Activated T-helper 1 cell treated with anti-CD3 and anti-CD28 coated beads, Interleukin-12 subunit alpha, Interleukin-12 subunit beta, Interleukin-2, Interleukin-4 antibody, amounts not matched to agents 30 ng/mL and 10 ng/mL and 1 ng/mL, durations not matched to agents 14 hours and 24 hours and 36 hours (primary cell): Measurements from ENCODE around the gene MAP3K20. TPM values are rescaled to one million over a fixed set of nuclear protein-coding genes. Genes with fewer than 3 reads are reported as not detected.

Experiments used
- DNase-seq: peaks from one replicate; pipeline ENCODE4 v3.0.0; 2021; ENCODE audit warnings: low spot score
- H3K27ac Mint-ChIP-seq: one replicate; pipeline ENCODE4 v1.8.0; 2021; ENCODE audit warnings: mild to moderate bottlenecking, mixed read lengths
- H3K27me3 Mint-ChIP-seq: one replicate; pipeline ENCODE4 v1.8.0; 2022; ENCODE audit warnings: mild to moderate bottlenecking, moderate library complexity, mixed read lengths; ENCODE audit not compliant: insufficient read depth
- H3K36me3 Mint-ChIP-seq: one replicate; pipeline ENCODE4 v1.8.0; 2021; ENCODE audit warnings: low read depth, mixed read lengths
- H3K4me1 Mint-ChIP-seq: one replicate; pipeline ENCODE4 v1.8.0; 2021; ENCODE audit warnings: low read depth, mixed read lengths
- H3K4me3 Mint-ChIP-seq: one replicate; pipeline ENCODE4 v1.8.0; 2021; ENCODE audit warnings: mild to moderate bottlenecking, moderate library complexity, mixed read lengths
- H3K9me3 Mint-ChIP-seq: one replicate; pipeline ENCODE4 v1.8.0; 2021; ENCODE audit warnings: mixed read lengths
- intact Hi-C: fragments of 100-400 bp; cut with micrococcal nuclease; formaldehyde crosslinking; loops from one replicate; pipeline ENCODE4 v1.15.1; 2024
- total RNA-seq: library from RNA; stranded (reverse); gene quantifications from 2 replicates; pipeline ENCODE4 v1.2.3, GENCODE V29; 2022

Gene MAP3K20
- total RNA-seq, 1 donor from 2014 or later: 17.7 TPM

DNA sequence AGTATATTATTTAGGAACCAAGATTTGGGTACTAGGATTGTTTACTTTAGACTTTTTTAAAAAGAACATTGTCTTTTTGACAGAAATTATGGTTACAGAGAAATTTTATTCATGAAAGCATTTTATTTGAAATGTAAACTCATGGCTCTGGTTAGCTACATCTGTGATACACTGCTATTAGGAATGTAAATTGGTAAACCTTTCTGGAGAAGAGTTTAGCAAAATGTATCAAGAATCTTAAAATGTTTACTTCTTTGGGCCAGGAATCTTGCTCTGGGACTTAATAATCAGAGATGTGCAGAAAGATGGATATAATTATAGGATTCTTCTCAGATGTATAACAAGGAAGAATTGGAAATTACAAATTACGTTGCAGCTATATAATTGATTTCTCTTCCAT is 19.7 kb downstream of the MAP3K20 start:
- DNase-seq: no peak
- Mint-ChIP-seq H3K36me3 (peaks cover 8% of the 10 kb centered on the region), H3K4me1 (peaks cover 10% of the 10 kb centered on the region), H3K27ac (no peak overlapping the region), H3K27me3 (no peaks in the 10 kb centered on the region), H3K9me3 (no peaks in the 10 kb centered on the region), H3K4me3 (no peak overlapping the region)
- intact Hi-C loops: no loop called here

DNA sequence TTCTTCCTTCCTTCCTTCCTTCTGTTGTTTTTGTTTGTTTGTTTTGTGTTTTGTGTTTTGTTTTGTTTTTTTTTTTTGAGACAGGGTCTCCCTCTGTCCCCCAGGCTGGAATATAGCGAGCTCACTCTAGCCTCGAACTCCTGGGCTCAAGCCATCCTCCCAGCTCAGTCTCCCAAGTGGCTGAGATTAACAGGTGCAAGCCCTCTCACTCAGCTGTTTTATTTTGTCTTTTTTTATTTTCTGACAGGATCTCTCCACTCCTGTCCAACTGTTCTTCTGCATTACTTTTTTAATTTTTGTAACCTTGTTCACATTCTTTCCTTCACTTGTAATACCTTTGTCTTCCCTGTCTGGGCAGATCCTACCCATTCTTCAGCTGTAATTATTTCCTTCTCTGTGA is 23.6 kb downstream of the MAP3K20 start:
- Mint-ChIP-seq H3K27ac (no peak overlapping the region), H3K4me1 (peaks cover 26% of the 10 kb centered on the region), H3K27me3 (no peaks in the 10 kb centered on the region), H3K9me3 (no peaks in the 10 kb centered on the region), H3K36me3 (peaks cover 5% of the 10 kb centered on the region), H3K4me3 (no peak overlapping the region)
- no peak for DNase-seq
- intact Hi-C loops: no loop called here

DNA sequence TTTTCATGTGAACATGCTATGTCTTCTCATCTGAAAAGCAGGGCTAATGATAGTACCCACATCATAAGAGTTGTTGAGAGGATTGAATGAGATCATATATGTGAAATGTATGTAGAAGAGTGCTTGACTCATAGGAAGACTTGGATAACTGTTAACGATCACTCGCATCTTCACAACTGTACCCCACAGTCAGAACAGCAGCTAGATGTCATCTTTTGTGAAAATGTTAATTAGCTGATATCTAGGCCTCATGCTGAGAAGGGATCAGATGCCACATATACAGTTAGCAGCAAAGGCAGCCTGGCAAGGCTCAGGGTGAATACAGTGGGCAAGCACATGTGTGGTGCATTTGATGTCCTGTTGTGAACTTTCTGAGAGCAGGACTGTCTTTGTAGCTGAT is 24.2 kb downstream of the MAP3K20 start:
- Mint-ChIP-seq H3K4me1 (peaks cover 26% of the 10 kb centered on the region), H3K27me3 (no peaks in the 10 kb centered on the region), H3K4me3 (no peak overlapping the region), H3K36me3 (peaks cover 5% of the 10 kb centered on the region), H3K27ac (no peak overlapping the region), H3K9me3 (no peaks in the 10 kb centered on the region)
- intact Hi-C loops: loop anchor here (2.0 to 5.0 kb wide), 2 partner anchors 23 to 812 kb away; no protein-coding TSS in a partner anchor
- DNase-seq: no peak

DNA sequence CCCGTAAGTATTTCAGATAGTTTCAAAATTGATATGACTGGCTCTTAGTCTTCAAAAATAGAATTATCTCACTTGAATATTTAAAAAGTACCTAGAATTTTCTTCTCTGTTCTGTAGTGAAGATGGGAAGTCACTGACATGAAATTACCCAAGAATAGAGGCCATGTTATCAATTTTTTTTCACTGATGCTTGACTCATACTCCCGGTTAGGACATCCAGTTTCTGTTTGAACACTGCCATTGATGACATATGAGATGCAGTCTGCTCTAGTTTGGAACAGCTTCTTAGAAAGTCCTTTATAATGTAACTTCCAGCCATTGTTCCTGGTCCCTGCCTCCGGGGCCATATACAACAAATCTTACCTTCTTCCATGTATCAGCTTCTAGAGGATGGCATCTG is 26.0 kb downstream of the MAP3K20 start:
- no peak overlapping the region for H3K4me3 Mint-ChIP-seq
- intact Hi-C loops: loop anchor here (1.0 to 5.0 kb wide), 5 partner anchors 9 to 811 kb away; no protein-coding TSS in a partner anchor
- peaks cover 31% of the 10 kb centered on the region for H3K4me1 Mint-ChIP-seq
- no peaks in the 10 kb centered on the region for H3K27me3 Mint-ChIP-seq
- peak overlapping the region; percentile 4 for H3K27ac Mint-ChIP-seq
- H3K36me3 Mint-ChIP-seq: peaks cover 8% of the 10 kb centered on the region
- no peaks in the 10 kb centered on the region for H3K9me3 Mint-ChIP-seq
- DNase-seq: no peak

DNA sequence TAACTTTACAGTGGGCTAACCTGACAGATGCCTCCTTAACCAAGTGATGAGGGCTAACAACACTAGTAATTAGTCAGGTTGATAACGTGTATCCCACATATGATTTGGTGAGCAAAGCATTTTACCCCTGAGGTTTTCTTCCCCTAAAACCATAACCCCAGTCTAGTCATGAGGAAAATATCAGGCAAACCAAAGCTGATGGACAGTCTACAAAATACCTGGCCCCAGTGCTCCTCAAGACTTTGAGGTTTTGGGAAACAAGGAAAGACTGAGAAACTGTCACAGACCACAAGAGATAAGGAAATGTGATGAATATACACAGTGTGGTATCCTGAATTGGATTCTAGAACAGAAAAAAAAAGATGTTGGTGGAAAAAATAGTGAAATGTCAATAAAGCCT is 28.5 kb downstream of the MAP3K20 start:
- intact Hi-C loops: loop anchor here (5.0 kb wide), 1 partner anchor 808 kb away; no protein-coding TSS in a partner anchor
- peaks cover 6% of the 10 kb centered on the region for H3K36me3 Mint-ChIP-seq
- peaks cover 31% of the 10 kb centered on the region for H3K4me1 Mint-ChIP-seq
- DNase-seq: no peak
- H3K27me3 Mint-ChIP-seq: peaks cover 2% of the 10 kb centered on the region
- H3K9me3 Mint-ChIP-seq: no peaks in the 10 kb centered on the region
- H3K4me3 Mint-ChIP-seq: no peak overlapping the region
- H3K27ac Mint-ChIP-seq: no peak overlapping the region

DNA sequence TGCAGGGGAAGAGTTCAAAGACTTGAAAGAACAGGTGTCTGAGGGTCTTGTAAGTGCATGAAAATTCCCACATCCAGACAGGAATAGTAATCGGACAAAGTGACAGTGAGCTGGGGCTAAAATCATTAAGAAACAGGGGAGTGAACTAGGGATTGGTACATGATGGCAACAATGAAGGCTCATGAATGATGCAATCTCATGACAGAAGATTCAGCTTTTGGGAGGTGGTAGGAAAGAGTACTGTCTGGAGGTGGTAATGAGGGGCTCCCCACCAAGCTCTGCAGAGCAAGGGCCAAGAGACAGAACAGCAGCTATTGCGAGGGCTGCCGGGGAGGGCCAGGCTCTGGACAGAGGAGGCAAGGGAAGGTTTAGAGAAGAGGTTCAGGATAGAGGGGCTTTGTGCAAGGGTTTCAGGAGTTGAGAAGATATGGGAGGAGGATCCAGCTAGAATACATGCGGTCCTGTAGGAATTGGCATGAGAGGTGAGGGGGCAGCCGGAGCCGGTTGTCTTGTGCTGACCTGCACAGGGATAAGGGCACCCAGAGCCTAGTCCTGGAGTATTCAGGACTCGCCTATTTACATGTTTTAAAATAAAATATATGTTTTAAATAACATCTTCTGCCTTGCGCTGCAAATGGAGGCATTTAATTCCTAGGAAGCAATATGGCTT is 31.4 kb downstream of the MAP3K20 start:
- peaks cover 11% of the 10 kb centered on the region for H3K4me1 Mint-ChIP-seq
- DNase-seq: no peak
- intact Hi-C loops: no loop called here
- H3K27ac Mint-ChIP-seq: no peak overlapping the region
- peaks cover 6% of the 10 kb centered on the region for H3K36me3 Mint-ChIP-seq
- no peak overlapping the region for H3K4me3 Mint-ChIP-seq
- H3K27me3 Mint-ChIP-seq: peaks cover 8% of the 10 kb centered on the region
- no peaks in the 10 kb centered on the region for H3K9me3 Mint-ChIP-seq

DNA sequence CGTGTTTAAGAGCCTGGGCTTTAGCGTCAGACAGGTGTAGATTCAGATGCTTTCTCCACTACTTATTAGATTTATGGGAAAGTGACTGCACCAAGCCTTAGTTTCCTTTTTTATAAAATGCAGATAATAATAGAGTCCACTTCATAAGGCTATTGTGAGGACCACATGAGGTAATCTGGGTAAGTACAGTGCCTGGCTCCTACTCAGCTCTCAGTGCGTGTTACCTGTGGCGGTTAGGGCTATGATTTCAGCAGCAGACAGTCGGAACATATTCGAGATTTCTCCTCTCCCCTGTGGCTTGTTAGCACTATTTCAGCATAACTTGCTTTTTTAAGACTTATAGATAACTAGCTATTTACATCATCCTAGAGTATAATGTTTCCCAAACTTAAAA is 32.0 kb downstream of the MAP3K20 start:
- intact Hi-C loops: no loop called here
- DNase-seq: no peak
- peaks cover 3% of the 10 kb centered on the region for H3K36me3 Mint-ChIP-seq
- H3K27ac Mint-ChIP-seq: no peak overlapping the region
- peaks cover 10% of the 10 kb centered on the region for H3K27me3 Mint-ChIP-seq
- H3K4me3 Mint-ChIP-seq: no peak overlapping the region
- peaks cover 5% of the 10 kb centered on the region for H3K4me1 Mint-ChIP-seq
- H3K9me3 Mint-ChIP-seq: no peaks in the 10 kb centered on the region

DNA sequence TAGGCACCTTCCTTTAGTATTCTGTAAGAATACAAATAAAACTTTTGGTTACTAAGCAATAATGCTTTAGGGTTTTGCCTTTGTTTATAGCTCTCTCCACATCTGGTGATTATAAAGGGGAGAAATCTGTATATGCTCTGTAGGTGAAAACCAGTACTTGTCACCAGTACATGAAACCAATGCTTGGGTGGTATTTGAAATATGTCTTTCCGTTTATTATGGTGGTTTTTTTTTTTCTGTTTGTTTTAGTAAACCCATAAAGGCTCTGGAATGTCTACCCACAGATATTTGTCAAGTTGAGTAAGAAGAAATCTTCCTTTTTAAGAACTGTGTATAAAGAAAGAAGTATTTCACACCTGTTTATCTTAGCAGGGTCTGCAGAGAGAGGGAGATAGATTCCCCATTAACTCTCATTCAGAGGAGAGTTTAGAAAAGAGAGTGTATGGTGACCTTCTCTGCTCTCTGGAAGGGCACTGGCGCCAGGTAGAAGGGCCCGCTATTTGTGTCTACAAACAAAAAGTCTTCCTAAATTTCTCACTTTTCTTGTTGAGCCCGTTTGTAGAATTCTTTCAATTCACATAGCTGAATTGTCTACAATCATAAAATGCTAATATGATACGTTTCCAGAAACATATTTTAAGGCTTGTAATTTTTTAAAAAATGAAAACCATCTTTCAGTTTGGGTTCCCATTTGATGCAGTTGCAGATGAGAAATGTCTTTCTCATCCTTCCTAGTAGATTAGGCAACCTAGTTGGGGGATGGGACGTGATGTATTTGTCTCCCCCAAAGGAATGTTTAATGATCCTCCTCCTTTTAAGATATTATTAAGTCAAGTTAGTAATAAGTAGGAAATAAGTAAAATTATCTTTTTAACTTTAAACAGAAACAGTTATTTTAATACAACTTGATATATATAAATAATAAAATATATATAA is 33.9 kb downstream of the MAP3K20 start:
- no peak overlapping the region for H3K4me3 Mint-ChIP-seq
- peaks cover 15% of the 10 kb centered on the region for H3K27me3 Mint-ChIP-seq
- no peak overlapping the region for H3K27ac Mint-ChIP-seq
- intact Hi-C loops: no loop called here
- H3K36me3 Mint-ChIP-seq: peaks cover 9% of the 10 kb centered on the region
- peaks cover 12% of the 10 kb centered on the region for H3K9me3 Mint-ChIP-seq
- no peak for DNase-seq
- H3K4me1 Mint-ChIP-seq: peaks cover 5% of the 10 kb centered on the region

DNA sequence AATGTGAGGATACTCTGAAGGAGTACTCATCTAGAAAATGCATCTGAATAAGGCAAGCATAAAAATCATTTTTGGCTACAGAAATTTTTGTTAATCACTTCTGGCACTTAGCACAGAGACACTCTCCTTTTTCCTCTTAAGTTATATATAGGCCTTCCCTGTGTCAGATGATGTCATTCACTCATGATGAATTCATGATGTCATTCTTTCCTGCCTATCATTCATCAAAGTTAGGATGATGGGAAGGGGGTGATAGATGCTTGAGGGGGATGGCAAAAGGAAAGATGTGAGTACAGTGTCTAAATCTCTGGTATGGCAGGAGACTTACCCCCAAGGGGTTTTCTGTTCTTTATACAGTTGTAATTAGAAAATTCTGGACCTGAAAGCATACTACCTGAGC is 42.0 kb downstream of the MAP3K20 start:
- intact Hi-C loops: no loop called here

DNA sequence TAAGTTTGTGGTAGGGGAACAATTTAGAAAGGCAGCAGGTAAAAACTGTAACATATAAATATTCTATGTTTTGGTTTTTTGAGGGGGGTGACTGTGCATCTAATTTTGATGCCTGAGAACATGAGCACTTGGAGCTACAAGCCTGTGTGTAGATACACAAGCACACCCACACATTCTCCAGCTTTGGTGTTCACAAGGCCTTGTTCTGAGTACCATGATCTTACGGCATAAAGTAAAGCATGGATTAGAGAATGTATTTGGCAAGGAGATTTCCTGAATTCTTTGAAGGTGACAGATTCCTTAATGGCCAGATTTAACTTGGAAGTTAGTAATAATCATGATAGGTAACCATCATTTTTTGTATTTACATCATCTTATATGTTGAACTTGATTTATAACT is 42.7 kb downstream of the MAP3K20 start:
- no peak overlapping the region for H3K4me3 Mint-ChIP-seq
- H3K36me3 Mint-ChIP-seq: peaks cover 10% of the 10 kb centered on the region
- peaks cover 23% of the 10 kb centered on the region for H3K4me1 Mint-ChIP-seq
- no peak overlapping the region for H3K27ac Mint-ChIP-seq
- peaks cover 16% of the 10 kb centered on the region for H3K9me3 Mint-ChIP-seq
- no peaks in the 10 kb centered on the region for H3K27me3 Mint-ChIP-seq
- intact Hi-C loops: no loop called here
- DNase-seq: no peak

More for the DNA sequence above, 42.0 kb downstream of the MAP3K20 start:
- DNase-seq: no peak
- Mint-ChIP-seq H3K4me1 (peaks cover 23% of the 10 kb centered on the region), H3K4me3 (no peak overlapping the region), H3K9me3 (peaks cover 20% of the 10 kb centered on the region), H3K27ac (no peak overlapping the region), H3K27me3 (peaks cover 4% of the 10 kb centered on the region), H3K36me3 (peaks cover 10% of the 10 kb centered on the region)

DNA sequence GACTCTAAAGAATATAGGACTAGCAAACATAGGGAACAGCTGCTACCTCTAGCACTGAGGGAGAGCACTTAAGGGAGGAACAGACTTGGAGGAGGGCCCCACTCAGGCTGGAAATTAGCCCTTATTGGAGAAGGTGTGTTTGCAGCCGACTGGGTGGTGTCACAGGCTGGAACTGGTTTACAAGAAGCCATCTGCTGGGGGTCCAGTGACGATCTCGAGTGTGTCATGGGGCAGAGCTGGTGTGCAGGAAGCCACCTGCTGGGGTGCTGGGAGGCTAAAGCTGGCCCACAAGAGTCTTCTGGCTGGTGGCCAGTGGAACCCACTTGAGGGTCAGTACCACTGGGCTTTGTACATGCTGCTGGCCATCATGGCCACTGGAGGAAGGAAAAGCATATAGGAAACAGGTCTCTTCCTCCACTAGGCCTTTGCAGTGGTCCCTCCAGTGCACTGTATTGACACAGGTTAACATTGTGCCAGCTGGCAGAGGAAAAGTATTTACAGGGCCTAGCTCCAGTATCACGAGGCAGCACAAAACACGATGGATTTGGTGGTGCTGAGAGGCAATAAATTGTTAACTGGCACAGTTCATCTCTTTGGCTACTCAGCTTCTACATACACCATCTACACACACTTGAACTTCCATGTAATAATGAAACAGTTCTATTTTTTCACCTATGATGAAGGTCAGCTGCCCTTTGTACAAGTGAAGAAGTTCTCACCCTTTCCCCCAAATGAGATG is 43.6 kb downstream of the MAP3K20 start:
- H3K27ac Mint-ChIP-seq: peak overlapping the region; percentile 37

DNA sequence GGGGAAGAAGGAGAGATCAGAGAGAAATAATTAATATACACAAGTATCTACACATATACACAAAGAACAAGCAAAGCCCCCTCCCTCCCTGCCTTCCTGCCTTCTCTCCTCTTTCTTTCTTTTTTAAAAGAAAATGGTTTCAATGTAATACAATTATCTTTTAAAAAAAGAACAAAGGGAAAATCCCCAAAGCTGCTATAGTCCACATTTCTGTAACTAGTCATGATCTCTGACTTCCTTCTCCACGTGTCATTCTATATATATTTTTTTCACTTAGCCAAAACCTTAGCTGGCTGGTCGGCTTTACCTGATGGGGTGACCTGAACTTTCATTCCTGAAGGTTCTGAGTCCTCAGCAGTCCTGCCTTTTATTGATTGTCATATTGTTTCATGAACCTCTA is 44.3 kb downstream of the MAP3K20 start:
- DNase-seq: no peak
- Mint-ChIP-seq H3K4me1 (peaks cover 23% of the 10 kb centered on the region), H3K4me3 (no peak overlapping the region), H3K27me3 (peaks cover 2% of the 10 kb centered on the region), H3K9me3 (peaks cover 6% of the 10 kb centered on the region), H3K27ac (no peak overlapping the region), H3K36me3 (peaks cover 9% of the 10 kb centered on the region)
- intact Hi-C loops: no loop called here

More for the DNA sequence above, 43.6 kb downstream of the MAP3K20 start:
- Mint-ChIP-seq H3K36me3 (peaks cover 9% of the 10 kb centered on the region), H3K27me3 (peaks cover 2% of the 10 kb centered on the region), H3K4me1 (peaks cover 23% of the 10 kb centered on the region), H3K4me3 (no peak overlapping the region), H3K9me3 (peaks cover 11% of the 10 kb centered on the region)
- no peak for DNase-seq
- intact Hi-C loops: no loop called here
